T-helper 2 cell treated with Interferon-gamma antibody and Interleukin-4, amounts not matched to agents 5 μg/mL and 100 μg/mL, for 36 hours (primary cell): Measurements from ENCODE around the gene NYAP1.

Source experiments
- DNase-seq: peaks from one replicate; pipeline ENCODE4 v3.0.0; 2021; ENCODE audit warnings: low spot score
- H3K27ac Mint-ChIP-seq: one replicate; pipeline ENCODE4 v1.8.0; 2021; ENCODE audit warnings: mild to moderate bottlenecking, mixed read lengths
- H3K27me3 Mint-ChIP-seq: one replicate; pipeline ENCODE4 v1.8.0; 2021; ENCODE audit warnings: low read depth, mixed read lengths
- H3K36me3 Mint-ChIP-seq: one replicate; pipeline ENCODE4 v1.8.0; 2021; ENCODE audit warnings: low read depth, mixed read lengths
- H3K4me1 Mint-ChIP-seq: one replicate; pipeline ENCODE4 v1.8.0; 2021; ENCODE audit warnings: low read depth, mixed read lengths
- H3K4me3 Mint-ChIP-seq: one replicate; pipeline ENCODE4 v1.8.0; 2022; ENCODE audit warnings: mild to moderate bottlenecking, moderate library complexity, mixed read lengths
- H3K9me3 Mint-ChIP-seq: one replicate; pipeline ENCODE4 v1.8.0; 2021; ENCODE audit warnings: mixed read lengths

Gene NYAP1

GRCh38 chr7:100467638-100468373, 15.9 kb upstream of the NYAP1 start:
- Mint-ChIP-seq H3K27ac (no peak overlapping the region), H3K4me1 (peaks cover under 1% of the 10 kb centered on the region), H3K36me3 (peaks cover 27% of the 10 kb centered on the region), H3K4me3 (no peak overlapping the region), H3K27me3 (no peaks in the 10 kb centered on the region), H3K9me3 (no peaks in the 10 kb centered on the region)
- DNase-seq = no peak

DNA sequence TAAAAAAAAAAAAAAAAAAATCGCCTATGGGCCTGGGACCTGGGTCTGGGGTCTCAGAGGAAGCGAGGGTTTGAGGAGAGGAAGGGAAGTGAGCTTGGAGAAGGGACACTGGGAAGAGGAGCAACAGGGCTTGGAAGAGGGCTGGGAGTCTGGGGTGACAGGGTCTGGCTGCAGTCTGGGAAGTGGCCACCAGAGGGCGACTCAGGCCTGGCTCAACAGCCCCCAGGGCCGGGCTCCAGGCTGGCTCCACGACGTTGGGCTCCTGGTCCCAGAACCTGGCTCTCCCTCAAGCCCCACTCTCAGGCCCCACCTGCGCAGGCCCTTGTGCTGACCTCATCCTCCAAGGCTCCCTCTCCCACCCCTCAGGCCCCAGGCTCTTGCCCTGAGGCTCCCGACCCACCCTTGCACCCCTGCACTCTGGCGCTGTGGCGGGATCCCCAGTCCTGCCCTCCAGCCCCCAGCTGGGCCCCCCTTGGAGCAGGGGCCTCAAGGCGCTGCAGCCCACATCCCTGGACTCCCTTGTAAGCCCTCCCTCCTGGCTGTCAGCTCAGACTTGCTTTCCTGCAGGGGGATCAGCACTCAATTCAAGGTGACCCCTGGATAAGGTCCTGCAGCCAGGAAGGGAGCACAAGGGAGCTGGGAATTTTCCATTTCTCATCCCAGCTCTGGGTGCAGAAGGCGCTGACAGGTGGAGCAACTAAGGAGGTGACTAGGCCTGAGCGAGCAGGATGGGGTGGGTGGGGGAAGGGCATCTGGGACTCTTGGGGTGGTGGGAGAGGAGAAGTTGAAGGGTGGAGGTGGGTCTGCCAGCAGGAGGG, 14.3 kb upstream of the NYAP1 start:
- no peak overlapping the region for H3K4me3 Mint-ChIP-seq
- H3K4me1 Mint-ChIP-seq = peaks cover 8% of the 10 kb centered on the region
- no peak overlapping the region for H3K27ac Mint-ChIP-seq
- DNase-seq = peak; percentile 65
- H3K9me3 Mint-ChIP-seq = no peaks in the 10 kb centered on the region
- H3K36me3 Mint-ChIP-seq = peaks cover 33% of the 10 kb centered on the region
- H3K27me3 Mint-ChIP-seq = no peaks in the 10 kb centered on the region

DNA sequence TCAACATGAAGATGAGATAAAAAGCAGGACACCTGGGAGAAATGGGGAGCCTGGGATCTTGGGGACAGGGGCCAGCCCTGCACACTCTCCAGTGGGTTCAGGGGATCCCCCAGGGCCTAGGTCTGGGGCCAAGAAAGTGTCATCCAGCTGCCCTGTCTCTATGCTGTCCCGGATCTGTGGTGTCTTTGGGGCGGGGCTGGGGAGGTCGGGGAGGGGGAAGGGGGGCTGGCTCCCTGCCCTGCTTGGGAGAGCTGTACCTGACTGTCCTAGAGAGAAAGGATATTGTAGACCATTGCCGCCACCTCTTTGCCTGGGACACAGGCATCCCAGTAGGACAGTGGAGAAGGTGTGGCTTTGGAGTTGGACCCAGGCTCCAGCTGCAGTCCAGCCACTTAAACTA, 12.7 kb upstream of the NYAP1 start:
- H3K36me3 Mint-ChIP-seq = peaks cover 36% of the 10 kb centered on the region
- no peaks in the 10 kb centered on the region for H3K27me3 Mint-ChIP-seq
- peaks cover 16% of the 10 kb centered on the region for H3K4me1 Mint-ChIP-seq
- no peak overlapping the region for H3K27ac Mint-ChIP-seq
- no peak for DNase-seq
- H3K4me3 Mint-ChIP-seq = no peak overlapping the region
- no peaks in the 10 kb centered on the region for H3K9me3 Mint-ChIP-seq

DNA sequence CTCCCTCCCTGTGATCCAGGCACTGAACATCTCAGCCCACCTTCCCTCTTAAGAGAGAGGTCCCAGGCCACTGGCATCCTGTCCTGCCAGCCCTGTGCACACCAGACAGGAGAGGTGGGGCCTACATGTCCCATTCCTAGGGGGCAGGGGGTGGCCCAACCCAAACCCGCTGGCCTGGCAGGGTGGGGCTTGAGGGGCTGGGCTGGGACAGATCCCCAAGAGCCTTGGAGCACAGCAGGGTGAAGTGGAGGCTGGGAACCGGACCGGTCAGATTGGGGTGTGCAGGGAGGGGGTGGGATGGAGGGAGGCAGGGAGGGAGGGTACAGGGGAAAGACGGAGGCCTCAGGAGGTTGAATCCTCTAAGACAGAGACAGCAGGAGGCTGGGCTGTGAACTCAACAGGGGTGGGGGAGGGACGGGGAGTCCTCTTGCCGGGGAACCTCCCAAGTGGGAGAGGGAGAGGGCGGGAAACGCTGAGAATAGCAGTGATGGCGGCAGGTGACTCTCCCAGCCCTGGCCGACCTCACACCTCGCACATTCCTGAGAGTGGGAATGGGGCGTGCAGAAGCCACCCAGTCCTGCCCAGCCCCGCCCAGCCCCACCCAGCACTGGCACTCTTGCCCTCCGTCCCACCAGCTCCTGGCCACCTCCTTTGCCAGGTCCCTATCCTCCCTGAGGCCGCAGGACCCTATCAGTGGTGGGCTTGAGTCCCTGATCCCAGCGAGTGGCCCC, 11.4 kb upstream of the NYAP1 start:
- H3K27me3 Mint-ChIP-seq = no peaks in the 10 kb centered on the region
- H3K9me3 Mint-ChIP-seq = no peaks in the 10 kb centered on the region
- DNase-seq = no peak
- no peak overlapping the region for H3K4me3 Mint-ChIP-seq
- no peak overlapping the region for H3K27ac Mint-ChIP-seq
- H3K4me1 Mint-ChIP-seq = peaks cover 21% of the 10 kb centered on the region
- H3K36me3 Mint-ChIP-seq = peaks cover 38% of the 10 kb centered on the region

DNA sequence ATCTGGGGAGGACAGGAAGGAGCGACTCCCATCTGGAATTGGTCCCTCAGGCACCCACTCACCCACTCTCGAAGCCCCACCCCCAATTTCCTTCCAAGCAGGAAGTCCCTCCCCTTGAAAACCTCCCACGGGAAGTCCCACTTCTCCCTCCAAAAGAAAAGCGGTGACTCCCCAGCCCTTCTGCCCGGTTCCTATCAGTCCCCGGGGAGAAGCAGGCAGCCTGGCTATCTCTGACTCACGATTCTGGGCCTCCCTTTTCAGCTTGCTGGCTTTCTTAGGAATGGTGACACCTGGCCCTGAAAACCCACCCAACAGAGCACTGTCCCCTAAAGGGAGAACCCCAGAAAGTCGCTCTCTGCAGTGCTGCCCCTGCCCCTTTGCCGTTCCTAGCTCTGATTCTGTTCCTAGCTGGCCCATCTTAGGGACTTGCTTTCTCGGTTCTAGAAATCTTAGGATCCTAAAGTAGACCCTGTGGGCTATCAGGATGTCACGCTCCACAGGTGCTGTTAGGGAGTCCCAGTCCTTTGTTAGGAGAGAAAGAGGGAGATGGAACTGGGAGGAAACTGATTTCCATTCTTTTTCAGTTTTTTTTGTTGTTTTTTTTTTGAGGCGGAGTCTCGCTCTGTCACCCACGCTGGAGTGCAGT, 10.8 kb upstream of the NYAP1 start:
- Mint-ChIP-seq H3K4me3 (no peak overlapping the region), H3K36me3 (peaks cover 36% of the 10 kb centered on the region), H3K27me3 (no peaks in the 10 kb centered on the region), H3K9me3 (no peaks in the 10 kb centered on the region), H3K4me1 (peaks cover 21% of the 10 kb centered on the region), H3K27ac (no peak overlapping the region)
- no peak for DNase-seq

GRCh38 chr7:100475549-100475948, 8.2 kb upstream of the NYAP1 start:
- no peak for DNase-seq
- Mint-ChIP-seq H3K9me3 (no peaks in the 10 kb centered on the region), H3K4me1 (peaks cover 23% of the 10 kb centered on the region), H3K27me3 (no peaks in the 10 kb centered on the region), H3K36me3 (peaks cover 36% of the 10 kb centered on the region), H3K27ac (peak overlapping the region; percentile 64), H3K4me3 (peak overlapping the region; percentile 98)

GRCh38 chr7:100476101-100476780, 7.5 kb upstream of the NYAP1 start:
- DNase-seq = no peak
- no peaks in the 10 kb centered on the region for H3K9me3 Mint-ChIP-seq
- H3K27me3 Mint-ChIP-seq = no peaks in the 10 kb centered on the region
- peak overlapping the region; percentile 64 for H3K27ac Mint-ChIP-seq
- peaks cover 33% of the 10 kb centered on the region for H3K36me3 Mint-ChIP-seq
- H3K4me1 Mint-ChIP-seq = peaks cover 23% of the 10 kb centered on the region
- peak overlapping the region; percentile 98 for H3K4me3 Mint-ChIP-seq

DNA sequence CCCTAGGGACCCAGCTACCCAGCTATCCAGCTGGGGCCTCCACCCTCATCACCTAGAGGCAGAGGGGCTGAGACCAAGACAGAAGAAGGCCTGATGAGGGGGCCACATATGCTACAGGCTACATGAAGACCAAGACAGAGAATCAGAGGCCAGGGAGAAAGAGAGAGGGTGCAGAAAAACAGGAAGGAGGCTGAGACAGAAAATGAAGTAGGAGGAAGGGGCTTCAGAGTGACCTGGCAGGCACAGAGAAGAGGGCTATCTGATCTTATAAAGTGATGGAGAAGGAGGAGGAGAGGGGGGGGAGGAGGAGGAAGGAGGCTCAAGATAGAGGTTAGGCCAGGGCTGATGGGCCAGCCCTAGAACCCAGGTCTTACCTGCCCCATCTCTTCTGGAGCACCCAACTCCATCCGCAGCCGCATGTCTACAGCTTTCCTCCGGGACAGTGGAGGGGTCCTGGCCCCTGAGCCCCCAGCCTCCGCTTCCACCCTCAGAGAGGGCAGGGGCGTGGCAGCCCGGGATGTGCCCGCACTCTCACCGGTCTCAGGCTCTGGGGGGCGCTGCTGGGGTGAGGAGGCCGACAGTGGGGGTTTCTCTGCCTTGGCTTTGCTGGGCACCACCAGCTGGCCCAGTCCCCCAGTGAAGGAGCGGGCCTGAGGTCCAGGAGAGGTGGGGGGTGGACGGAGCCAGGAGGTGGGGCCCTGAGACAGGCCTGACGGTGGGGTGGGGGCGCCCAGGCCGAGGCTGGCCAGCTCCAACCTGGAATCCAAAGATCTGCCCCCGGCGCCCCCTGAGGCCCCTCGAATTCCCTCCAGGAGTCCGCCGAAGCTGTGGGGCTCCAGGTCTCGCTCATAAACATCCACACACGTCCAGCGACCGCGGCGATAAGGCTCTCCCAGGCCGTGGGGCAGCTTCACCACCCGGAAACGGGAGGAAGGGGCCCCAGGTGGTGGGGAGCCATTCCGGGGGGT, 6.5 kb upstream of the NYAP1 start:
- peaks cover 31% of the 10 kb centered on the region for H3K36me3 Mint-ChIP-seq
- H3K9me3 Mint-ChIP-seq = no peaks in the 10 kb centered on the region
- peak; percentile 40 for DNase-seq
- peaks cover 24% of the 10 kb centered on the region for H3K4me1 Mint-ChIP-seq
- H3K27me3 Mint-ChIP-seq = no peaks in the 10 kb centered on the region
- H3K27ac Mint-ChIP-seq = peak overlapping the region; percentile 86
- peak overlapping the region; percentile 98 for H3K4me3 Mint-ChIP-seq

- H3K4me3 Mint-ChIP-seq = peak overlapping the region; percentile 98
- DNase-seq = peak; percentile 17
- H3K27ac Mint-ChIP-seq = peak overlapping the region; percentile 94
- no peaks in the 10 kb centered on the region for H3K27me3 Mint-ChIP-seq
- peaks cover 31% of the 10 kb centered on the region for H3K36me3 Mint-ChIP-seq
- no peaks in the 10 kb centered on the region for H3K9me3 Mint-ChIP-seq
- peaks cover 29% of the 10 kb centered on the region for H3K4me1 Mint-ChIP-seq
Measured at GRCh38 chr7:100477871-100478267, 5.9 kb upstream of the NYAP1 start.

- Mint-ChIP-seq H3K36me3 (peaks cover 22% of the 10 kb centered on the region), H3K4me1 (peaks cover 22% of the 10 kb centered on the region), H3K27me3 (no peaks in the 10 kb centered on the region), H3K9me3 (no peaks in the 10 kb centered on the region), H3K27ac (peak within 1 kb of the TSS; percentile 94), H3K4me3 (peak within 1 kb of the TSS; percentile 98)
- peak; percentile 83 for DNase-seq
Measured at GRCh38 chr7:100478958-100479660, 4.6 kb upstream of the NYAP1 start, which contains the start of gene TSC22D4. TSS of gene TSC22D4 (minus strand) at chr7:100479214. CDS start at chr7:100478038, 1,176 bp downstream.

DNA sequence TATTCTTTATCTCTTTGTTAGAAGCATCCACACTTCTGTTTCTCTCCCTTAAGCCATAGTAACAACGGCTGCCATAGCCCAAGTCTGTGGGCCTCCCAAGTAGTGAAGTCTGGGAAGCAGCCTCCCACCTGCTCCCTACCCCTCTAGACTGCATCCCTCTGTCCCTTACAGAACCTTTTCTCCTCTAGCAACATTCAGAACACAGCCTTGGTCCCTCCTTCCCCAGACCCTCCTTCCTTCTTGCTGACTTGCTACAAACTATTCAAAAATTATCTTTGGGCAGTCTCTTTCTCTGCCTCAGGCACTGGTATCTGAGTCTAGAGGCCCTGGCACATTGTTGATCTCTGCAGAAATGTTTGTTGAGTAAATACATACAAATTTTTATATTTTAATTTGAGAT, 2.3 kb upstream of the NYAP1 start:
- Mint-ChIP-seq H3K4me3 (peak overlapping the region; percentile 2), H3K36me3 (peaks cover 10% of the 10 kb centered on the region), H3K4me1 (peaks cover 14% of the 10 kb centered on the region), H3K27ac (no peak overlapping the region), H3K27me3 (no peaks in the 10 kb centered on the region), H3K9me3 (no peaks in the 10 kb centered on the region)
- DNase-seq = no peak

DNA sequence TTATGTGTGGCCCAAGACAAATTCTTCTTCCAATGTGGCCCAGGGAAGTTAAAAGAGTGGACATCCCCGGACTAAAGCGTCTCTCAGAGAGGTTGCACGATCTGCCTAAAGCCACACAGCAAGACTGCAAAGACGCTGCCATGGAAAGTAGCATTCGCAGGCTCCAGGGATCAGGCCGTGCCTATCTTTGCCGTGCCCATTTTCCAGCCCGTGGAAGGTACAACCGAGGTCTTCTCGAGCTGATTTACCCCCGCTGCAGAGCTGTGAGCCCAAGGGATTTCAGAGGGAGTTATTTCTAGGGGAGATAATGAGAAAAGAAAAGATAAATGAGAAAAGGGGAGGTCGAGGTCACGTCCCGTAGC, 1.0 kb upstream of the NYAP1 start:
- peaks cover 10% of the 10 kb centered on the region for H3K4me1 Mint-ChIP-seq
- no peaks in the 10 kb centered on the region for H3K27me3 Mint-ChIP-seq
- no peak overlapping the region for H3K27ac Mint-ChIP-seq
- H3K4me3 Mint-ChIP-seq = peak overlapping the region; percentile 91
- H3K9me3 Mint-ChIP-seq = no peaks in the 10 kb centered on the region
- peaks cover 4% of the 10 kb centered on the region for H3K36me3 Mint-ChIP-seq
- no peak for DNase-seq
